Kidney (tissue), 14 donors: ENCODE data around the gene LGR5. TPM values are rescaled to one million over a fixed set of nuclear protein-coding genes. Genes with fewer than 3 reads are reported as not detected.
"Not testable (repeated sequence)": the region's sequence is repeated elsewhere in the genome, so short reads cannot be mapped to it uniquely, and the experiment has no call there.

Experiments
- DNase-seq, 5 donors: peaks; one replicate each; pipeline ENCODE4 v3.0.0-alpha.2; 2013 to 2020
- FAIRE-seq: peaks from 2 replicates; lab custom pipeline; 2012; peaks lifted over from hg19 to GRCh38; lab: Jason Lieb, UNC
- H3K27ac ChIP-seq, 2 donors: one replicate each; pipeline ENCODE4 v1.7.0; 2013; ENCODE audit warnings: low read depth in 2 of 2, low read length in 2 of 2, inconsistent platforms in 1 of 2
- H3K27me3 ChIP-seq: one replicate; pipeline ENCODE4 v1.7.1; 2013; ENCODE audit warnings: low read length, inconsistent platforms; ENCODE audit not compliant: control insufficient read depth, insufficient read depth
- H3K36me3 ChIP-seq, 3 donors: one replicate each; pipeline versions ENCODE4 v1.7.0 to v1.7.1; 2013; ENCODE audit warnings: low read length in 3 of 3, control low read depth in 1 of 3, inconsistent platforms in 1 of 3; ENCODE audit not compliant: insufficient read depth in 3 of 3, control insufficient read depth in 2 of 3
- H3K4me1 ChIP-seq, 3 donors: one replicate each; pipeline versions ENCODE4 v1.7.0 to v1.7.1; 2013; ENCODE audit warnings: low read length in 3 of 3, inconsistent platforms in 1 of 3, low read depth in 1 of 3; ENCODE audit not compliant: control insufficient read depth in 2 of 3, insufficient read depth in 2 of 3
- H3K4me3 ChIP-seq, 3 donors: one replicate each; pipeline versions ENCODE4 v1.7.0 to v1.8.1; 2013; ENCODE audit warnings: low read length in 3 of 3, control low read depth in 1 of 3, inconsistent platforms in 1 of 3
- H3K9ac ChIP-seq, 3 donors: one replicate each; pipeline versions ENCODE4 v1.7.0 to v1.7.1; 2013; ENCODE audit warnings: low read length in 3 of 3, control low read depth in 1 of 3, inconsistent platforms in 1 of 3
- H3K9me3 ChIP-seq, 3 donors: one replicate each; pipeline versions ENCODE4 v1.7.0 to v1.7.1; 2013; ENCODE audit warnings: low read length in 3 of 3, control low read depth in 1 of 3, inconsistent platforms in 1 of 3; ENCODE audit not compliant: control insufficient read depth in 2 of 3, insufficient read depth in 1 of 3
- intact Hi-C: fragments of 100-400 bp; cut with DNase I; formaldehyde crosslinking; loops from one replicate; pipeline ENCODE4 v1.11.1; 2022
- polyA plus RNA-seq: library from polyadenylated mRNA; stranded (reverse); fragments of 350-450 nt; fragmentation: Illumina TruSeq; extraction: RNeasy Lipid Tissue Mini Kit (QIAGEN cat#74804); gene quantifications from one replicate; pipeline ENCODE4 v1.2.3, GENCODE V29; 2014; ENCODE audit warnings: low read depth, low replicate concordance; ENCODE audit not compliant: insufficient read depth
- total RNA-seq: library from RNA; stranded (reverse); fragmentation: NEBNext Ultra II Directional; extraction: Animal tissue kit (Norgen Biotek cat#: 25700); gene quantifications from one replicate; pipeline ENCODE4 v1.2.1, GENCODE V29; 2021
- TF ChIP-seq, protein P1 (sequence below): IDR thresholded peaks from 3 replicates; pipeline ENCODE4 v1.5.1; 2012; ENCODE audit warnings: mild to moderate bottlenecking, moderate library complexity, borderline replicate concordance; ENCODE audit not compliant: insufficient read depth; ENCODE audit errors: extremely low read depth
- donor health status: control.
- donor health status: control.
- donor health status: control.
- donor health status: control.
- donor health status: control.
- donor health status: DM: yes; HTN: yes; CAD: no.
- donor health status: Normal renal cell carcinoma (clear cell type).

The LGR5 gene
- total and polyA plus RNA-seq, 2 donors from 2014 or later: 0.19 TPM; not detected in 1

DNA sequence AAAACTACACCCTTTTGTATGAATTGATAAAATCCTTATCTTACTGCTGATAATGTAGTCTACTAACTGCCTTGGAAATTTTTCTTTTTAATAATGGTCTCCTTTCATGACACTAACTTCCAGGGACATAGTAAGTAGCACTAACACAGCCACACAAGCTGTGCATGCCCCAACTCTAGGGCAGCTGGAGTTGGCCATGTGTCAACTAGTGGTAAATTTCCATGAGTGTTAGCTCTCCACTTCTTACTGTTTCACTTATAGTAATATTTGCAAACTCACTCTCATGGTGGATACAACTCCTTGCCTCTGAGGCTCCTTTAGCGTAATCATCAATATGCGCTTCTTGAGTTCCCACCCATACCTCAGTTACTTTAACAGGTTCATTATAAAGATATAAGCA lies 38.0 kb downstream of the LGR5 start:
- H3K27ac ChIP-seq: no peak overlapping the region
- no peak for FAIRE-seq
- intact Hi-C loops: no loop called here
- TF ChIP-seq, protein P1, sequence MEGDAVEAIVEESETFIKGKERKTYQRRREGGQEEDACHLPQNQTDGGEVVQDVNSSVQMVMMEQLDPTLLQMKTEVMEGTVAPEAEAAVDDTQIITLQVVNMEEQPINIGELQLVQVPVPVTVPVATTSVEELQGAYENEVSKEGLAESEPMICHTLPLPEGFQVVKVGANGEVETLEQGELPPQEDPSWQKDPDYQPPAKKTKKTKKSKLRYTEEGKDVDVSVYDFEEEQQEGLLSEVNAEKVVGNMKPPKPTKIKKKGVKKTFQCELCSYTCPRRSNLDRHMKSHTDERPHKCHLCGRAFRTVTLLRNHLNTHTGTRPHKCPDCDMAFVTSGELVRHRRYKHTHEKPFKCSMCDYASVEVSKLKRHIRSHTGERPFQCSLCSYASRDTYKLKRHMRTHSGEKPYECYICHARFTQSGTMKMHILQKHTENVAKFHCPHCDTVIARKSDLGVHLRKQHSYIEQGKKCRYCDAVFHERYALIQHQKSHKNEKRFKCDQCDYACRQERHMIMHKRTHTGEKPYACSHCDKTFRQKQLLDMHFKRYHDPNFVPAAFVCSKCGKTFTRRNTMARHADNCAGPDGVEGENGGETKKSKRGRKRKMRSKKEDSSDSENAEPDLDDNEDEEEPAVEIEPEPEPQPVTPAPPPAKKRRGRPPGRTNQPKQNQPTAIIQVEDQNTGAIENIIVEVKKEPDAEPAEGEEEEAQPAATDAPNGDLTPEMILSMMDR: no peak
- no peak overlapping the region for H3K4me3 ChIP-seq
- H3K9ac ChIP-seq: no peak overlapping the region
- no peaks in the 10 kb centered on the region for H3K36me3 ChIP-seq
- no peaks in the 10 kb centered on the region for H3K4me1 ChIP-seq
- H3K27me3 ChIP-seq: no peaks in the 10 kb centered on the region
- no peaks in the 10 kb centered on the region for H3K9me3 ChIP-seq
- DNase-seq: no peak

DNA sequence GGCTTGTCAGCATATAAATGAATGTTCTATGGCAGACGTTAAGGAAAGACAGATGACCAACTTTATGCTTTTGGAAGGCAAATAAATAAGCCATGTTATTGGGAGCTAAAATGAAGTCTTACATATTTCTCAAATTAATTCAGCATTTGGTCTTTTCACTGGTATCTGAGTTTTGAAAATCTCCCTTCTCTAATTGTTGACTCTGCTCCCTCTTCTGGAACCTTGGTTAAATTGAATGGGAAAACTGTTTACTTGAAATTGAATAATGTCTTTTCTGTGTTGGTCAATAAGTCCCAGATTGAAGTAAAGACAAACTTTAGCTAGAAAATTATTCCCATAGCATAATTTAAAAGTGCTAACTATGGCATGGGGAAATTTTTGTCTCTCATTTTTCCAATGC lies 38.7 kb downstream of the LGR5 start:
- intact Hi-C loops: no loop called here
- DNase-seq: no peak

DNA sequence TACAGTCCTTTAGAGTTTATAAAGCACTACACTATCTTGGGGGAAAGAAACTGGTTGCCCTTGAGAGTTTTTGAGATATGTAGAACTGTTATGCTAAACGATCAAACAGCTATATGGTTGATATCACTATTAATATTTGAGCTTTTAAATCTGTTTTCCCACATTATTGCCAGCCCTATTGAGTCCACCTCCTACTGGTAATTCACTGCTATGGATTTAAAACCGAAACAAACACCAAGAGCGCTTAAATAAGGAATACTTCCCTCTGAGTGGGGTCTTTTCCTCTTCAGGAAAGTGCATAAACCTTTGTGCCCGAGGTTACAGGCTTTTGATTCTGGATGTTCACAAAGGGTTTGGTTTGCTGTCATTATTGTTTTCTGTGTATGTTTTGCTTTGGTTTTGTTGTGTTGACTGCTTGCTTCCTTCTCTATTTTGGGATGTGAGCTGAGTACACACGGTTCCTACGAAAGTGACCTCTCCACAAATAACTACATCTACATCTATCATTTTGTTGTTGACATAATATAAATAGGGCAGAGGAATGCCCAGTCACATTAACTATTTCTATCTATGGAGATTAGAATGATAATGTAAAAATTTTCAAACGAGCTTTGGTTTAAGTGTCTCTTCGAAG lies 44.8 kb downstream of the LGR5 start:
- Histone ChIP-seq H3K4me3 (no peak overlapping the region), H3K36me3 (no peaks in the 10 kb centered on the region), H3K4me1 (no peaks in the 10 kb centered on the region), H3K9ac (no peak overlapping the region), H3K9me3 (no peaks in the 10 kb centered on the region), H3K27me3 (no peaks in the 10 kb centered on the region), H3K27ac (no peak overlapping the region)
- TF ChIP-seq, protein P1: no peak
- DNase-seq (no peak), FAIRE-seq (no peak)
- intact Hi-C loops: no loop called here

More for the DNA sequence above, 38.7 kb downstream of the LGR5 start:
- H3K4me1 ChIP-seq: no peaks in the 10 kb centered on the region
- no peak for FAIRE-seq
- TF ChIP-seq, protein P1: no peak
- no peaks in the 10 kb centered on the region for H3K36me3 ChIP-seq
- H3K27me3 ChIP-seq: no peaks in the 10 kb centered on the region
- no peak overlapping the region for H3K9ac ChIP-seq
- H3K9me3 ChIP-seq: no peaks in the 10 kb centered on the region
- H3K27ac ChIP-seq: no peak overlapping the region
- no peak overlapping the region for H3K4me3 ChIP-seq

DNA sequence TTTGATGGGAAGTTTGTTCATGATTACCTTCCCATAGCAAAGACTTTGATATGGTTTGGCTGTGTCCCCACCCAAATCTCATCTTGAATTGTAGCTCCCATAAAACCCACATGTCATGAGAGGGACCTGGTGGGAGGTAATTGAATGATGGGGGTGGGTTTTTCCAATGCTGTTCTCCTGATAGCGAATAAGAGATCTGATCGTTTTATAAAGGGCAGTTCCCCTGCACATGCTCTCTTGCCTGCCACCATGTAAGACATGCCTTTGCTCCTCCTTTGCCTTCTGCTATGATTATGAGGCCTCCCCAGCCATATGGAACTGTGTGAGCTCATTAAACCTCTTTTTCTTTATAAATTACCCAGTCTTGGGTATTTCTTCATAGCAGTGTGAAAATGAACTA lies 51.2 kb downstream of the LGR5 start:
- H3K9ac ChIP-seq, H3K27ac ChIP-seq, H3K4me1 ChIP-seq, H3K4me3 ChIP-seq, H3K27me3 ChIP-seq, H3K9me3 ChIP-seq, DNase-seq, intact Hi-C loops, H3K36me3 ChIP-seq, FAIRE-seq: not testable (repeated sequence)
